T follicular helper cell (primary cell): ENCODE data around the gene GRK1.

Source experiments
- DNase-seq: peaks from one replicate; pipeline ENCODE4 v3.0.0-alpha.2; 2020; ENCODE audit warnings: low read depth

The GRK1 gene

DNA sequence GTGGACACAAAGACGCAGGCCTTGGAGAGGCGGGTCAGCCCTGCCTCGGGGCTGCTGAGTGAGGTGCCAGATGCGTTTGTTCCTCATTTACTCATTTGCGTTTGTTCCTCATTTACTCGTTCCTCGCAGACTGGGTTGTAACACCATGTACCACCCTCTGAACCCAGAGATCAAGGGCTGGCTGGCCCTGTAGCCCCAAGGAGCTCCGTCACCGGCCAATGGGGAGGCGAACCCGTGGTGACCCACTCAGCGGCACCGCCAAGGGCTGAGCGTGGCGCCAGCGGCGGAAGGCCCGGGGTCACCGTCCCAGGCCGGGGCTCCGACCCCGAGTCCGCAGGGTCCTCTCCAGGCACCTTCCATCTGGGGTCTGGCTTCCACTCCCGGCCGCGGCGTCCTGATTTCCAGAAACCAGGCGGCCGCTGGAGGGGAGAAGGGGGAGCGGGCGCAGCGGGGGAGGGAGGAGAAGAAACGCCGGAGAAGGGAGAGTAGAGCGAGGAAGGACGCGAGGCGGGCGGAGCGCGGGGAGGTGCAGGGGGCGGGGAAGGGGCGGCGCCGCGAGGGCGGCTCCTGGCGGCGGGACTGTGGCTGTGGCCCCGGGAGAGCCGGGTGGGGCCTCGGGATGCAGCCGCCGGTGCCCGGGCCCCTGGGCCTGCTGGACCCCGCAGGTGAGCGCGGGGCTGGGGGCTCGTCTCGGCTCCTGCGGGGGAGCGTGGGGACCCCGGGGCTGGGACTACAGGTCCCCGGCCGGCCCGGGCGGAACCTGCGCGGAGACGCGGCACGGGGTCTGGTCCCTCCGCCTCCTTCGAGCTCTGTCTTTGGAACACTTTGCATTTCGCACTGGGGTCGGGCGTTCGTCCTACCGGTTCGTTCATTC, 91.9 kb downstream of the GRK1 start, which contains the start of gene TMEM255B:
Gene TMEM255B, plus strand, starts transcription at position 576 of the 874 bp plus-strand sequence. Its CDS starts 44 bp downstream, at position 620.
- peak; percentile 62 for DNase-seq

DNA sequence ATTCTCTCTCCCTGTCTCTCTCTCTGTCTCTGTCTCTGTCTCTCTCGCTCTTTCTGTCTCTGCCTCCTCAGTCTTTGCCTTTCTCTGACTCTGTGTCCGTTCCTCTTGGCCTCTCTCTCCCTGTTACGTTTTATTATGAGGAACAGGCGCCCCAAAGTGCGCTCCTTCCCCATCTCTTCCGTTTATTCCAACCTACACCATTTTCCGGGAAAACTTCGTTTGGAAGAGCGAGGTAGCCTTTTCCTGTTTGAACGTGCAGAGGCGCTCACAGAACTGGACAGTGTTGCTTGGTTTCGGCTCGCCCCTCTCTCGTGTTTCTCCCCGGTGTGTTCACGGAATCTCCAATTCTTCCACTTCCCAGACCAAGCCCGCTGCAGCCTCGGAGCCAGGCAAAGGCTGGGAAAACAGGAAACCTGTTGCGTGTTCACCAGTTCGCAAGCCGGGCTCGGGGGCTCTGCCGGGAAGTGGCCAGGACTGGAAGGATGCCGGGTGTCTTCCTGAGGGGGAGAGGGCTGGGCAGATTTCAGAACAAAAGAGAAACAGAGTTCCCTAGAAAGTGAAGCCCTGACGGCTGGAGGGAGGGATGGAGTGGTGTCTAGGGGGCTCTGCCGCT, 92.6 kb downstream of the GRK1 start:
- DNase-seq = no peak

DNA sequence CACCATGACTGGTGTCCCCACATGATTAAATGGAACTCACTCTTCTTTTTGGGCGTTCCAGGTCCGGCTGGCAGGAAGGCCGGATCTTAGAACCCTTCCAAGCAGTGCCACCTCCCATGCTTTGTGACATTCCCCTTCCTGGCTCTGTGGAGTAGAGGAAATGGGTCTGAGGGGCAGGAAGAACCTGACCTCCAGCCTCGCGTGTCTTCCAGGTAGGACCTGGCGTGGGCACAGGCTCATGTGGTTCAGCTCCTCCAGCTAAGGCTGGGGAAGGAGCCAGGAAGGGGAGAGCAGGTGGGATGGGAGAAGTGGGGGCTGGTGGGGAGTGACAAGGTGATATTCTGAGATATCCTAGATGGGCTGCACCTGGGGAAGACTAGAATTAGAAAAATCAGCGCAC, 94.1 kb downstream of the GRK1 start:
- no peak for DNase-seq

DNA sequence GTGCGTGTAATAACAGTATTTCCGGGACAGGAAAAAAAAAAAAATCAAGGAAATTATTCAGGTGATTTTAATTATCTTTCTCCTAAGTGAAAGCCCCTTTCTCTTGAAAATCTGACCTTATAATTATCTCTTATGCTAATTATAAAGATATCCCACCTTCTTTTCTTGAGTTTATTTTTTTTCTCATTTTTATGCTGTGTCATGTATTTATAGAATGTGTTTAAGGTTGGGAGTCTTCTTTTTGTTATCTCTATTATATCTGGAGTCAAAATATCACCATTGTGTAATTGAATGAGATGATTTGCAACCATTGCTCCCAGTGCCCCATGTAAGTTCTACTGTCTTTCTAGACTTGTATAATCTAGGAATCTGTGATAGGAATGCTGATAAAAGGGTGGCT, 95.1 kb downstream of the GRK1 start:
- DNase-seq = no peak

DNA sequence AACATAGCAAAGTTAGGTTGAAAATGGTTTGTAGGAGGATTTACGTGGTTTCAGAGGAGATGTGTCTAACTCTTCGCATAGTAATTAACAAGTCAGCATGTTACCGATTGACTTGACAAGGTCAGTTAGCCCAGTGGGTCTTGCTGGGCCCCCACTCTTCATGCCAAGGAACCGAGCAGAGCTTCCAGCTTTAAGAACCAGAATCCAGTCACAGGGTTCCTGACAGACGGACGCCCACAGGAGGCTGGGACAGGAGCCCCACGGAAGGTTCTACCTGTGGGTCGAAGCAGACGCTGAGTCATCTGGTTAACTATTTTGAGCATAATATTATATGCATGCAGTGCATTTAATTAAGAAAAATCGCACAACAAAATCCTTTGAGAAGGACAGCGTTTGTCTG, 95.5 kb downstream of the GRK1 start:
- no peak for DNase-seq

DNA sequence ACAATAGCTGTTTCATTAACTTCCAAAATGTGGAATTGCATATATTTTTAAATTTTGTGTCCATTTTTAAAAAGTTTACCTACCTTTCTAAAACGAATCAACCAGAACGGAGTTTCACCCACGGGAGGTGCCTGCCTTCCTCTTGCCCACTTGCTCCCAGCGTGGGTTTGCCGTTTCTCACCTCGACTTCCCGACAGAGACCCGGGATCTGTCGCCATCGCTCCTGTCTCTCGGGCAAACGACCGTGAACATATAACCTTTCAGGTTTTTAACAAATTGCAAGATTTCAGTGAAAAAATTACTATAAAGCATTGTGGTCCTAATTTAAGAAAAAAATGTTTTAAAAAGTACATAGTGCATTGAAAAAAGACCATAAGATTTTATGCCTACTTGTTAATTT, 96.2 kb downstream of the GRK1 start:
- DNase-seq = no peak

DNA sequence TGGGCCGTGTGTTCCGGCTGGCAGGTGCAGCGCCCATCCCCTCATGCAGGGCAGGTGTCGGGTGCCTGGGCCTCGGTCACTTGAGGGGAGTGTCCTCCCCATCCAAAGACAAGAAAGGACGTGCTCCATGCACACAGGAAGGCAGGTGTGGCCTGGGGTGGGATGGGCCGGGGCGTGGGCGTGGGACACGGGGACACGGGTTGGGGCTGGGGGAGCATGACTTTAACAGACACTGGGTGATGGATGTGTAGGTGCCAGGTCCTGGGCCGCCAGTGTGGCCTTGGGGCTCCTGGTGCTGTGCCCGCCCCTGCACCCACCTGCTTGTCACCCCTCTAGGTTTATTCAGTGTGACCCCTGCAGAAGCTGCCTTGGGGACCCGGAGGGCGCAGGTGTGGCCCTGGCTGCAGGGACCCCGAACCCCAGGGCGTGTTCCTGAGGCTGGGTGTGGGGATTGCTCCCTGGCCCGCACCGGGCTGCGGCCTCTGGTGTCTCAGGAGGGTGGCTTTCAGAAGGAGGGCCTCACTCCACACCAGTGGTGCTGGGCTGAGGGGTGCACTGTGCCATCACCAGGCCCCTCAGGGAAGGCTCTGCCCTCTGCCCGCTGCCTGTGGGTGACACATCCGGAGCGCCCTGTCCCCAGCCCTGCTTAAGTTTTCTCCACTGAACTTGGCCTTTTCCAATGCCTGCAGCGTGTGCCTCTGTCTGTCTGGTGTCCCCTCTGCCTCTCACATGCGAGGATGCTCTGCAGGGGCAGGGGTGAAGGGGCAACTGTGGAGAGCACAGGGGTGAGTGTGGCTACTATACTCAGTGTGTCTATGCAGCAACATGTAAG, 97.2 kb downstream of the GRK1 start:
- DNase-seq = no peak

DNA sequence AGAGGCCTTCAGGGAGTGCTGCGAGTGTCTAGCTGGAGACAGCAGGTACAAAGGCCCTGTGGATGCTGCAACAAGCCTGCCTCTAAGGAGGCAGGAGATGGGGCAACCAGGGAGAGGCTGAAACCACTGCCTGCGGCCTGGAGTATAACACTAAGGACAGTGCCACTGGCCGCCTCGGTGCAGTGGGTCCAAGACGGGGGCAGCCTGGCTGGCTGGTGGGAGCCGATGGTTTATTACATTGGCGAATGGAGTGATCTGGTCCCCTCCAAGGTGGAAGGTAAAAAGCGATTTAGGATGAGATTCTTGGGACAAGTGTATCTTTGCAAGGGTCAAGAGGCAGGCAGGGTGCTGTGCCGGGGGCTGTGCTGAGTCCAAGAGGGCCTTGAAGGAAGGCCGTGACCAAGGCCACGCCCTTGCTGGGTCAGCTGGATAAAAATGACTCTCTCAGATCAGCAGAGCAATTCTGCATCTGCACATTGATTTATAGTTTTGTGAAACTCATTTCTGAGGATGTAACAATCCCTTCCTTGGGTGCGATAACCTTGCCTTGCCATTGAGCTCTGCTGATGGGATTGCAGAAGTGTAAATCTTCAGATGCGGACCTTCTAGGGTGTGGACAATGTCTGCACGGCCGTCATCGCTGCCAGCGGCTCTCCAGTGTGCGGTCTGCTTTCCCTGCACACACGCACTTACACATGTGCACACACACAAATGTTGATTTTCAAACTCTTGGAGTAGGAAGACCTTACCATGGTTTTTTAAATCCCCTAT, 98.0 kb downstream of the GRK1 start:
- DNase-seq = no peak

DNA sequence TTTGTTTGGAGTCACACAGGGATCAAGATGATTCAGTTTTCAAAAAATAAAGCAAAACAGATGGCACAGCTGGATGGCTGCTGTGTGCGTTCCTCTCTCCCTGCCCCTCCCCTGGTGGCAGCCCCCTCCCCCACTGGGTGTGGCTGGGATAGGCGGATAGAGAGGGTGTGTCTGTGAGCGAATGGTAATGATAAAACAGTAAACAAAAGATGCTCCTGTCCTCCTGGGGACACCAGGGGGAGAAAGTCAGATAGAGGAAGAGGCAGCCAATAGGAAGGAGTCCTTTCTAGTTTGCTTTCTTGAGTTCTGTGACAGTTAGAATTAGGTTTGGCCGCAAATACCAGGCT, 98.5 kb downstream of the GRK1 start:
- DNase-seq = no peak

DNA sequence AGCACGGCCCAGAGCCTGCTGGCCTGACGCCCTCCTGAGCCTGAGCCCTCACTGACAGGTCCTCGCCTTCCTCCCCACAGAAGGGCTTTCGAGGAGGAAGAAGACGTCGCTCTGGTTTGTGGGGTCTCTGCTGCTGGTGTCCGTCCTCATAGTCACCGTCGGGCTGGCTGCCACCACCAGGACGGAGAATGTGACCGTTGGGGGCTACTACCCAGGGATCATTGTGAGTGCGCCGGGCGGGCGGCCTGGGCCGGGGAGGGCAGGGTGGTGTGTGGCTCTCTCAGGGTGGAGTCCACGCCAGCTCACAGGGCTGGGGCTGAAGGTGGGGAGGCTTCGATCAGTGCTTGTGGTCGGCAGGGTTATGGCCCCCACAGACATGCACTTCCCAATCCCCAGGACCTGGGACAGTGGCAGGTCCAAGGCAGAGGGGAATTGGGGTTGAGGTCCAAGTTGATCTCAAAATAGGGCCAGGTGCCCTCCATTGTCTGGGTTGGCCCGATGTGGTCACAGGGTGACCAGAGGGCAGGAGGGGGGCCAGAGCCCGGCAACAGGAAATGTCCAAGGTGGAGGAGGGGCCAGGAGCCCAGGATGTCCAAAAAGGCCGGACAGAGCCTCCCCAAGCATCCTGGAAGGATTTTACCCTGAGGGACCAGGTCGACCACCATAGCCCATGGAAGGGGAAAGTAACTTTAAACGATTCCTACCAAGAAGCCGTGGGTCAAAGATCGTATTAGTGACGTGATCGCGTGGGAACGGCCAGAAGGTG, 99.2 kb downstream of the GRK1 start:
- no peak for DNase-seq

DNA sequence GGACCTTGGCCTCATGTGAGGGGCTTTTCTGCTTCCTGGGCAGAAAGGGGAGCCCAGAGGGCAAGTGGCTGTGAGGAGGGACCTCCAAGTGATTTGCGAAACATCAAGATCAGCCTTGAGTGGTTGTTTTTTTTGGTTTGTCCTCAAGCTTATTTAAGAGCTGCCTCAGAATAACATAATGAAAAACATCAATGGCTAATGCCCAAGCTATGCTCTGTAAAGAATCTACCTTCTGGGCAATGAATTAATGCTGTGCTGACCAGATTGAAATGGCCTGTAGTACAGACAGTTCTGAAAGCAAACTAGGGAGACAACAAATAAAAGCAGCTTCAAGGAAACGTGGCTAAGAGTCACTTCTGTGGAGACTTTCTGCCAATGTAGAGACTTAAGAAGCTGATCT, 100.3 kb downstream of the GRK1 start:
- DNase-seq = no peak

DNA sequence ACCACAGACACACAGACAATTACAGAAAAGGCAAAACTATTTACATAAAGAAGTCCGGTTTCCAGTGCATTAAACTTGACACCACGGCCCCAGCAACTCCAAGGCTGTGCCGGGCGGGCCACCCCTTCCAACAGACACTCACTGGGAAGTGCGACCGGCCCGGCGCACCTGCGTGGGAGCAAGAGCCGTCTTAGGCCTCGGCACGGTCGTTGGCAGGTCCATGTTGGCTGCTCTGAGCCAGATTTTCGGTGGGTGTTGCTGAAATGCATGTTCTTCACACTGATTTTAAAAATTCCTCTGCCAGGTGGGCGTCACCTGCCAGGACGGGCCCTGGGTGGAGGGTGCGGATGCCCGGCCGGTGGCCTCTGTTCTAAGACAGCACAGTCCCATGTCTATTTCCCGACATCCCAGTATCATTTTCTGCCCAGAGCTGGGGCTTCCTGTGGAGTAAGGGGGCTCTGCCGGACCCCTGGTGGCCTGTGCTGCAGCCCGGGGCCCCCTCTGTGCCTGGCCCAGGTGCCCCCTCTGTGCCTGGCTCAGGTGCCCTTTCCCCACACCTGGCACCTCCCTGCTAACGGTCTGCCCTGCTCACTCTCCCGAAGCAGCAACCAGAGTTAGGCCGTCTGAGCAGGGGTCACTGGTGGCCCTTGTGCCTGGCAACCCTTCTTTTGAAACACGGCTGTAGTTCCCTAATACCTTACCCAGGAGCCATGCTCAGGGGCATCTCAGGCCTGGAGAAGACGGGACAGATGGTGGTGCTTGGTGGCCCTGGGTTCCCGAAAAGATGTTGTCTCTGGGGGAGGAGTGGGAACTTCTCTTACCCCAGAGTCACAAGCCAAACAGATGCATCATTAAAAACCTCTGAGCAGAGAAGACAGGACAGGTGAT, 101.2 kb downstream of the GRK1 start:
- no peak for DNase-seq

DNA sequence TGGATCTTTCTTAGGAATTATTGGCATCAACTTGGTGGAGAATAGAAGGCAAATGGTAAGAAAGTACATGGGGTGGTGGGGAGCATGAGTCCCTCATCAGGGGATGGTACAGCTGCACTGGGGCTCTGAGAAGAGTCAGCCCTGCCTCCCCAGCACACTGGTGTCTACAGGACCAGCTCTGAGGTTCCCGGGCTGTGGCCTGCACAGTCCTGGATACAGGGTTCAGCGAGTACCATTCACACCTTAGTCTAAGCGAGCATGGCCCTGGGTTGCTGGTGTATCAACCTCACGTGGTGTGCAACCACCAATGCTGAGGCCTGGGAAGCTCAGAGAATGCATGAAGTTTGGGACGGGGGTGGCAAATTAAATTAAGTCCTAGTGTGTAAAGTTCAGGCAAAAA, 102.1 kb downstream of the GRK1 start:
- no peak for DNase-seq

DNA sequence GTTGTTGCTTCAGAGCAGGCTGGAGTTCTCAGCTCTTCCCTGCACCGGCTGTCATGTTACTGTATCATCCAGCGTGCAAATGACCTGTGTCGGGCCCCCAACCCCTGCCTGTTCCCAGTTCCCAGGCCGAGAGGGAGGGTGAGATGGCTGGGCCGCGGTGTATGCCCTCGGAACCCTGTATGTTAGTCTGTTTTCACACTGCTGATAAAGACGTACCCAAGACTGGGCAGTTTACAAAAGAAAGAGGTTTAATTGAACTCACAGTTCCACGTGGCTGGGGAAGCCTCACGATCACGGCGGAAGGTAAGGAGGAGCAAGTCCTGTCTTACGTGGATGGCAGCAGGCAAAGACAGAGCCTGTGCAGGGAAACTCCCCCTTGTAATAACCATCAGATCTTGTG, 102.9 kb downstream of the GRK1 start:
- no peak for DNase-seq

DNA sequence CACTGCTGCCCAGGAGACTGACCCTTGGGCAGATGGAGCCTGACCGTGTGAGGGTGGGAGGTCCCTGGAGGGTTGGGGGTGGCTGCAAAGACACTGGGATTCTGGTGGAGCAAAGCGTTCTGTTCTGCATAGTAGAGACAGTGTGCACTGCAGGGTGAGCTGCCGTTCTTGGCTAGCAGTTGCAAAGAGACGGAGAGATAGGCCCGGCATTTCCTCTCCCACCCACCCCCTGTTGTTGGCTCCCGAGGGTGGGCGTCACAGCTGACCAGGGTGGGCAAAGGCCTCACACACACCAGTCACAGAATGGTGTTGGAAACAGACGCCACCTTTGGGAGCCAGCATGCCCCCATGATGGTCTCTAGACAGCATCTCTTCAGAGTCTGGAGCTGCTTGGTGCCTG, 103.4 kb downstream of the GRK1 start:
- no peak for DNase-seq

DNA sequence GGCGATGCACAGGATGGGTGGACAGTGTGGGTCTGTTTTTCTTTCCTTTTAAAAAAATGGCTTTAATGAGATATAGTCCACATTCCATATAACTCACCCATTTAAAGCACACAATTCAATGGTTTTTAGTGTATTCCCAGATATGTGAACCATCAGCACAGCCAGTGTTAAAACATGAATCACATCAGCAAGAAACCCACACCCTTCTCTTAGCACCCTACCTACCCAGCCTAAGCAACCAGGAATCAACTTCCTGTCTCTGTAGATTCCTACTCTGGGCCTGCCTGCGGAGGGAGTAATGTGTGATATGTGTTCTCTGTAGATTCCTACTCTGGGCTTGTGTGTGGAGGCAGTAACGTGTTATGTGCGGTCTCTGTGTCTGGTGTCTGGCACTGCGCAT, 103.9 kb downstream of the GRK1 start:
- no peak for DNase-seq

DNA sequence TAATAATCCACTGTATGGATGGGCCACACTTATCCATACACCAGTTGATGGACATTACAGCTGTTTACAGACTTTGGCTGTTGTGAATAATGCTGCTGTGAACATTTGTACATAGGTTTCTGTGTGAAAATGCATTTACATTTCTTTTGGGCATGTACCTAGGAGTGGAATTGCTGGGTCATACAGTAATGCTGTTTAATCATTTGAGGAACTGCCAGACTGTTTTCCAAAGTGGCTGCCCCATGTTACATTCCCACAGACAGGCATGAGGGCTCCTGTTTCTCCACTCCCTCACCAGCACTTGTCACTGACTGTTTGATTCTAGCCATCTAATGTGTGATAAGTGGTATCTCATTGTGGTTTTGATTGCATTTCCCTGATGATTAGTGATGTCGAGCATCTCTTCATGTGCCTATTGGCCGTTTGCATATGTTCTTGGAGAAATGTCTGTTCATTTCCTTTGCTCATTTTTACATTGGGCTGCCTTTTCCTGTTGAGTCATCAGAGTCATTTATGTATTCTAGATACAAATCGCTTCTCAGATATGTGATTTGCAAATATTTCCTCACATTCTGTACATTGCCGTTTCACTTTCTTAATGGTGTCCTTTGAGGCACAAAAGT, 104.8 kb downstream of the GRK1 start:
- DNase-seq = no peak

DNA sequence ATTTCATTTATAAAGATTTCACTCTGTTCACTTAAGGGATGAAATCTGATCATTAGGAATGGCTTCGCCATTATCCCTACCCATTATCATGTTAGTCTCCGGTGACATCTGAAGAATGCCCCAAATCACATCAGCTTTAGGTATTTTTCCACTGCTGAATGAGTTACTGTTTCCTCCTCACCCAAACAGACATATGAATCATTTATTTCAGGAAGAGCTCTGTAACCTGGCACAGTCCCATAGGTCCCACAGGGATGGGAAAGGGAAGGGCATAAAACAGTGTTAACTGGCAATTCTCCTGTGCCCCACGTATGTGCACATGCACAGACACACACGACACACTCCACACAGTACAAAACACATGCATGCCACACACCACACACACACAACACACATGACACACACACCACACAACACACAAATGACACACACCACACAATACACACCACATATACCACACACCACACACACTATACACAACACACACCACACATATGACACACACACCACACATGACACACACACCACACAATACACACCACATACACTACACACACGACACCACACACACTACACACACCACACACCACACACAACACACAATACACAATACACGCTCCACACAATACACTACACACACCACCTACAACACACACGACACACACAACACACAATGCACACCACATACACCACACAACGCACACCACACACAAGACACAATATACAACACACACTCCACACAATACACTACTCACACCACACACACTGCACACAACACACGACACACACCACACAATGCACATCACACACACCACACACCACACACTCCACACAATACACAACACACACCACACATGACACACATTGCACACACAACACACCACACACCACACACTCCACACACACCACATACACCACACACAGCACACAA, 107.4 kb downstream of the GRK1 start:
- no peak for DNase-seq
